ENCODE data around the gene NGEF.

The NGEF gene

DNA sequence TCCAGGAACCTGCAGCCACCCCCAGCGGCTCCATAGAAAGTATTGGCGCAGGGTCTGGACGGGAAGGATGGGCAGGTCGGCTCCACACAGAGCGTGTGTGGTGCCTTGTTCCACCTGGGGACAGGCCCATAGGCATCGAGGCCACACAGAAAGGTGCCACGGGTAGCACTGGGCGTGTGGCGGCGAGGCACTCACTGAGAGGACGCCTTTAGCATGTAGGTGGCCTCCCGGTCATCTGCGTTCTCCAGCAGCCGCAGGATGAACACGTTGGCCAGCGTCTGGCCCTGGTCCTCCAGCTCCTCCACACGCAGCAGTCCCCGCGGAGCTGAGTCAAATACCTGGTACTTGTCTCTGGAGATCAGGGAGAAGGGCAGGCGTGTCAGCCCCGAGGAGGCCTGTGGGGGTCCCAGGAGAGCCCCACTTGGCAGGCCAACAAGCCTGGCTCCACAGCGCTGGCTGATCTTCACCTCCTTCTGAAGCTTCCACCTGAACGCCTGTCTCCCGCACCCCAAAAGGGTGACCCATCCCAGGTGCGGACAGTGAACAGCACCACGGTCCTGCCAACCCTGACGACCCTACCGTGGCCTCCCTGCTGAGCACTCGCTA, 129.8 kb downstream of the NGEF start:
- no peak overlapping the region for H3K4me3 ChIP-seq (ENCODE audit: low read length)
- no peak for DNase-seq (ENCODE audit: low read depth)
- TF ChIP-seq, protein P1, sequence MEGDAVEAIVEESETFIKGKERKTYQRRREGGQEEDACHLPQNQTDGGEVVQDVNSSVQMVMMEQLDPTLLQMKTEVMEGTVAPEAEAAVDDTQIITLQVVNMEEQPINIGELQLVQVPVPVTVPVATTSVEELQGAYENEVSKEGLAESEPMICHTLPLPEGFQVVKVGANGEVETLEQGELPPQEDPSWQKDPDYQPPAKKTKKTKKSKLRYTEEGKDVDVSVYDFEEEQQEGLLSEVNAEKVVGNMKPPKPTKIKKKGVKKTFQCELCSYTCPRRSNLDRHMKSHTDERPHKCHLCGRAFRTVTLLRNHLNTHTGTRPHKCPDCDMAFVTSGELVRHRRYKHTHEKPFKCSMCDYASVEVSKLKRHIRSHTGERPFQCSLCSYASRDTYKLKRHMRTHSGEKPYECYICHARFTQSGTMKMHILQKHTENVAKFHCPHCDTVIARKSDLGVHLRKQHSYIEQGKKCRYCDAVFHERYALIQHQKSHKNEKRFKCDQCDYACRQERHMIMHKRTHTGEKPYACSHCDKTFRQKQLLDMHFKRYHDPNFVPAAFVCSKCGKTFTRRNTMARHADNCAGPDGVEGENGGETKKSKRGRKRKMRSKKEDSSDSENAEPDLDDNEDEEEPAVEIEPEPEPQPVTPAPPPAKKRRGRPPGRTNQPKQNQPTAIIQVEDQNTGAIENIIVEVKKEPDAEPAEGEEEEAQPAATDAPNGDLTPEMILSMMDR (conservative IDR thresholded peaks at IDR 0.05; ENCODE audit: low read depth, low read length): no peak

DNA sequence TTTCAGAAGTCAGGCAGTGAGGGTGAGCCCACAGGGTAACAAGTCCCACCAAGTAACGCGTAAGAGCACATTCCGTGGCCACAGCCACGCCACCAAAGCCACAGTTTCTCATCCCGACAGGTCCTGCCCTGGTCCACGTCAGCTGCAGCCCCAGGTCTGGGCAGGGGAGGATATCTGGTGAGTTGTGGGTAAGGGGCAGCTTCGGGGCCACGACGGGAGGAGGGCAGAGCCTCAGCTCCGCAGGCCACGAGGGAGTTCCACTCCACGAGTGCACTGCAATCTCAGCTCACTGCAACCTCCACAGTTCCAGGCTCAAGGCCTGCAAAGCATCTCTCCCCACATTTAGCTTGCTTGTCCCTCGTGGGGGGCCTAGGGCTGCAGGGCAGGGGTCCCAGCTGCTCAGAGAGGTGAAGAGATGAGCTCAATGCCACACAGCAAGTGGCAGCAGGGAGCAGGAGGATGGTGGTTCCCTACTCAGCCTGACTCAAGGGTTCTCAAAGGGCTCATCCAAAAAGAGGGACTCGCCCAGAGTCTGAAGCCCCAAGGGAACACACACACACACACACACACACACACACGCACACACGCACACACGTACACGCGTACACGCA, 130.4 kb downstream of the NGEF start:
- DNase-seq (ENCODE audit: low read depth): no peak
- no peak overlapping the region for H3K4me3 ChIP-seq (ENCODE audit: low read length)
- TF ChIP-seq, protein P1 (conservative IDR thresholded peaks at IDR 0.05; ENCODE audit: low read depth, low read length): no peak

DNA sequence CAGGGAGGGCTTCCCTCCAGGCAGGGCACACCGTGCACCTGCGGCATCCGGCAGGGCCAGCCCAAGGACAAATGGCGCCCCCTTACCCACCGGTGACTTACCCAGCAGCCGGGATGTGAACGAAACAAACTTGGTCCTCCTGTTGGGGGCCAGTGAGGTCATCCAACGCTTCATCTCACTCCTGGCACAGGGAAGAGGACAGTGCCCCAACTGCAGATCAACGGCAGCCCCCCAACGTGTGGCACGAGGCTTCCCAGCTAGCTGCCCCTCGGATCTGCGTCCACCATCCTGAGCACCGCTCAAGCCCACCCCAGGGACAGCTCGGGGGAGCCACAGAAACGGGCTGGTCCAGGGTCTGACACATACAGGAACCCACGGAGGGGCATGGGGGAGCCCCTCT, 131.0 kb downstream of the NGEF start:
- TF ChIP-seq, protein P1 (conservative IDR thresholded peaks at IDR 0.05; ENCODE audit: low read depth, low read length): no peak
- DNase-seq (ENCODE audit: low read depth): no peak
- no peak overlapping the region for H3K4me3 ChIP-seq (ENCODE audit: low read length)

DNA sequence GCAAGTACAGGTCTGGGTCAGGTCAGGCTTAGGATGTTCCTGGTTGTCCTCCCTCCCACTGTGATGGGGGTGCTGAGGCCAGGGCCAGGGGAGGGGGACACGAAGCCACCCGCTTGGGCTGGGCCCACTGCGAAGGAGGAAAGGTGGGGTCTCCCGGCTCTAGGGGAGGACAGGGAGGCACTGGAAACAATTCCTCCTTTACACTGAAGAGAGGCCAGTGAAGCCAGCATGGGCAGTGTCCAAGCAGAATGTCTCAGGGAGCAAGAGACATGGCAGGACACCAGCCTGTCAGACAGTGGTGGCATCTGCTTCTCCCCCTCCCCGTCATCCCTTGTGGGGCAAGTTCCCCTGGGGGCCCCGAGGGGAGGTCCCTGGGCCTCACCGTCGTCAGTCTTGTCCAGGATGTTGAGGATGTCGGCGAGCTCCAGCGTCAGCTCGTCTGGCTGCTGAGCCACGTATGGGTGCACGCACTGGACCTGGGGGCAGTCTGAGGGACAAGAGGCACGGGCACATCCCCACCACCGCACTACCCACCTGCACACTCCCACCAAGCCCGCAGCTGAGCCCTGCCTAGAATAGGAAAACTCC, 132.2 kb downstream of the NGEF start:
- TF ChIP-seq, protein P1 (conservative IDR thresholded peaks at IDR 0.05; ENCODE audit: low read depth, low read length): no peak
- no peak for DNase-seq (ENCODE audit: low read depth)
- H3K4me3 ChIP-seq (ENCODE audit: low read length): no peak overlapping the region

DNA sequence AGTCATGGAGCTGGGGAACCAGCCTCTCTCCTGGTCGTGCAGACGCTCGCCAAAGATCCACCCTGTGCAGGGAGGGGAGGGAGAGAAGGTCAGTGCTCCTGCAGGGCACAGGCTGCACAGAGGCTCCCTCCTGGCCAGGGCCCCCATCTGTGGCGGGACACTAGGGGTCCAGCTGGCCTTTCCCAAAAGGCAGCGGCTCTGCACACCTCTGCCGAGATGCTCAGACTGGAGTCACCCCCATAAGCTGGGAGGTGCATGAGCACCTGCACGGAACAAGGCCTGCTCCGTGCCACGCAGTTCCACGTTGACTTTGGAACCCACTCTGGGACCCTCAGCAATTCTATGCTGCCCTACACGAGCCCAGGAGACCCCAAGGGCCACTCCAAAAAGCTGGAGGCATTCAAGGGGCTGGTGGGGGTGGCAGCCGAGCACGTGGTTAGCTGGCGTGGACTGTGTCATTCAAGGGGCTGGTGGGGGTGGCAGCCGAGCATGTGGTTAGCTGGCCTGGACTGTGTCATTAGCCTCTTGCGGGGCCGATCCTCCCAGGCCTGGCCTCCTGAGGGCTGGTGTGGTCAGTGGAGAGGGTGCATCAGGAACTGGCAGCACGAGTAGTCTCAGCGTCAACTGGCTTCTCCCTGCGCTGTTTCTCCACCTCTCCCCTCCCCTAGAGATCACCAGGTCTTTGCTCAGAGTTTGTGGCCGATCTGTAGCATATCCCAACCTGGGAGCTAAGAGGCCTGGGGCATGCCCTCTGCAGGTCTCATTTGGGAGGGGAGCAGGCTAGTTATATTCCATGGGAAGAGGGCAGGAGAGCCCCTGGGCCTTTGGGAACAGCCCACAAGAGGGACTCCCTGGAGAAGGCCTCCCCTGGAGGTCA, 133.2 kb downstream of the NGEF start:
- no peak for DNase-seq (ENCODE audit: low read depth)
- TF ChIP-seq, protein P1 (conservative IDR thresholded peaks at IDR 0.05; ENCODE audit: low read depth, low read length): no peak
- H3K4me3 ChIP-seq (ENCODE audit: low read length): no peak overlapping the region

DNA sequence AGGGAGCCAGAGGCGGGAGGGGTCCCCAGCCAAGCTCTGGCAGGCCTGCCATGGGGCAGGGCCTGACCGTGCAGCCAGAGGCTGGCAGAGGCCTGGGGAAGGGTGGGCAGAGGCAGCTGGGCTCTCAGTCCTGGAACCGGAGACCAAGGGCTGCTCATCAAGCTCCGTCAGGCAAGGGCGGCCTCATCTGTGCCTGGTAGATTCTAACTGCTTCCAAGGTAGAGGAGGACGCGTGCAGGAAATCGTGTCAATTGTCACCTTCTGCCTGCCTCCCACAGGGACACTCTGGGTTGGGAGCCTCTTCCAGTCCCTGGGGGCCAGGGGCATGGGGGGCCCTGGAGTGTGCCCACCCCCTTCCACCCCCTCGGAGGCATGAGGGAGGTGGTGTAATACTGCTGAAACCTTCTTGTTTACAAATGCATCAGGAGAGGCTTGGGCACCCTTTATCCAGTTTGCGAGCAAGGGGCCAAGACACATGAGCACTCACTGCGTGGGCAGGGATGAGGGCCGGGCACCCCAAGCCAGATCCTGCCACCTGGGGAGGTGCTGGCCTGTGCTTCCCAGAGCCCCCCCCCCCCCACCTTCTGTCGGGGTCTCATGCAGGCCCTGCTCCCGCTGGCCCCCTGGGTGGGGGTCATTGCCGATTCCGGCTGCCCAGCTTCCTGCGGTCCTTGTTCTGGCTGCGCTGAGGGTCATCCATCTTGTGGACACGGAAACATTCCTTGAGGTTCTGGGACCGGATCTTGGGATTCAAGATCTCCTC, 134.0 kb downstream of the NGEF start:
- TF ChIP-seq, protein P1 (conservative IDR thresholded peaks at IDR 0.05; ENCODE audit: low read depth, low read length): no peak
- no peak overlapping the region for H3K4me3 ChIP-seq (ENCODE audit: low read length)
- no peak for DNase-seq (ENCODE audit: low read depth)
